HEK293T (cell line): ENCODE measurements around the gene ZBTB20.

Source experiments
- CTCF ChIA-PET: fragments of 350-600 bp; formaldehyde crosslinking; extraction: SDS; loops from one replicate; lab custom pipeline; 2021; ENCODE audit warnings: antibody characterized with exemption, inconsistent platforms; lab: Yijun Ruan, JAX
- POLR2A ChIA-PET: fragments of 350-600 bp; formaldehyde crosslinking; extraction: SDS; loops from one replicate; lab custom pipeline; 2020; ENCODE audit warnings: antibody characterized with exemption, inconsistent platforms; lab: Yijun Ruan, JAX
- DNase-seq: peaks from one replicate; pipeline ENCODE4 v3.0.0; 2012; ENCODE audit warnings: mixed read lengths; ENCODE audit errors: extremely low spot score
- ARNT ChIP-seq: fragments of 450-650 bp; IDR thresholded peaks from 2 replicates; pipeline ENCODE4 v1.6.1; 2017; ENCODE audit warnings: mild to moderate bottlenecking
- BHLHE40 ChIP-seq: fragments of 450-650 bp; IDR thresholded peaks from 2 replicates; pipeline ENCODE4 v1.6.1; 2016; ENCODE audit warnings: mild to moderate bottlenecking, moderate library complexity, borderline replicate concordance
- CTBP1 ChIP-seq: fragments of 450-650 bp; IDR thresholded peaks from 2 replicates; pipeline ENCODE4 v1.6.1; 2016; ENCODE audit warnings: borderline replicate concordance
- ELF4 ChIP-seq: fragments of 450-650 bp; IDR thresholded peaks from 2 replicates; pipeline ENCODE4 v1.6.1; 2017; ENCODE audit warnings: antibody characterized with exemption
- FOXA1 ChIP-seq: fragments of 450-650 bp; IDR thresholded peaks from 2 replicates; pipeline ENCODE4 v1.6.1; 2016; ENCODE audit warnings: mild to moderate bottlenecking
- FOXK2 ChIP-seq: fragments of 450-650 bp; IDR thresholded peaks from 2 replicates; pipeline ENCODE4 v1.6.1; 2016; ENCODE audit warnings: mild to moderate bottlenecking
- FOXM1 ChIP-seq: fragments of 450-650 bp; IDR thresholded peaks from 2 replicates; pipeline ENCODE4 v1.6.1; 2017; ENCODE audit warnings: mild to moderate bottlenecking, borderline replicate concordance
- HDGF ChIP-seq: fragments of 450-650 bp; IDR thresholded peaks from 2 replicates; pipeline ENCODE4 v1.6.1; 2017; ENCODE audit warnings: antibody characterized with exemption, borderline replicate concordance
- L3MBTL2 ChIP-seq: fragments of 450-650 bp; conservative IDR thresholded peaks from 2 replicates; pipeline ENCODE4 v1.6.1; 2016; ENCODE audit warnings: mild to moderate bottlenecking
- LEF1 ChIP-seq: fragments of 450-650 bp; IDR thresholded peaks from 2 replicates; pipeline ENCODE4 v1.6.1; 2017; ENCODE audit warnings: mild to moderate bottlenecking, borderline replicate concordance
- NFRKB ChIP-seq: fragments of 450-650 bp; IDR thresholded peaks from 2 replicates; pipeline ENCODE4 v1.6.1; 2016; ENCODE audit warnings: mild to moderate bottlenecking, moderate library complexity
- SP1 ChIP-seq: fragments of 450-650 bp; IDR thresholded peaks from 2 replicates; pipeline ENCODE4 v1.6.1; 2017
- SUZ12 ChIP-seq: fragments of 450-650 bp; IDR thresholded peaks from 2 replicates; pipeline ENCODE4 v1.6.1; 2016; ENCODE audit warnings: mild to moderate bottlenecking
- TARDBP ChIP-seq: fragments of 450-650 bp; IDR thresholded peaks from 2 replicates; pipeline ENCODE4 v1.6.1; 2016
- ZNF384 ChIP-seq: fragments of 450-650 bp; IDR thresholded peaks from 2 replicates; pipeline ENCODE4 v1.6.1; 2016
- TF ChIP-seq, protein P1 (sequence below): fragments of 450-650 bp; IDR thresholded peaks from 2 replicates; pipeline ENCODE4 v1.6.1; 2016

ZBTB20 gene

DNA sequence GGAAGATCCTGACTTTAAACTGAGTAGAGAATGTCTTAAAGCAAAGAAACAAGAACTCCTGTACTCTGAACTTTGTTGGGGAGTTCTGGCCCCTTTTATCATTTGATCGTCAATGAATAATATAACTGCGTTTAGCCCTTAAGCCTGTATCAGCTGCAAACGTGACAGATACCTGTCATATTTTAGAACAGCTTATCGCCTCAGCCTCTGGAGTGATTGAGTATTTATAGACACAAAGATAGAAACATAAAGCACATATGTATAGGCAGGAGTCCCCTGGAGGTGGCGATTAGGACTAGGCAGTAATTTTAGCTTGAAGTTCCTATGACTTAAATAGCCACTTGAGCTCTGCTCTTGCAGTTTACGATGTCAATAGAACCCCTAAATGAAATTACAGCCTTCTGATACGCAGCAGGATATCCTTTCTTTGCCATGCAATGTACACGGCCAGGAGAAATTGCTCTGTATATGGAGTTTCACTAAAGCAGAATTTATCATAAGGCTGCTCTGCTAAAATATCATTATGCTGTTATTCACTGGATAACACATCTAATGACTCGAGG, 531.5 kb downstream of the ZBTB20 start:
- POLR2A ChIA-PET = no interaction called here

DNA sequence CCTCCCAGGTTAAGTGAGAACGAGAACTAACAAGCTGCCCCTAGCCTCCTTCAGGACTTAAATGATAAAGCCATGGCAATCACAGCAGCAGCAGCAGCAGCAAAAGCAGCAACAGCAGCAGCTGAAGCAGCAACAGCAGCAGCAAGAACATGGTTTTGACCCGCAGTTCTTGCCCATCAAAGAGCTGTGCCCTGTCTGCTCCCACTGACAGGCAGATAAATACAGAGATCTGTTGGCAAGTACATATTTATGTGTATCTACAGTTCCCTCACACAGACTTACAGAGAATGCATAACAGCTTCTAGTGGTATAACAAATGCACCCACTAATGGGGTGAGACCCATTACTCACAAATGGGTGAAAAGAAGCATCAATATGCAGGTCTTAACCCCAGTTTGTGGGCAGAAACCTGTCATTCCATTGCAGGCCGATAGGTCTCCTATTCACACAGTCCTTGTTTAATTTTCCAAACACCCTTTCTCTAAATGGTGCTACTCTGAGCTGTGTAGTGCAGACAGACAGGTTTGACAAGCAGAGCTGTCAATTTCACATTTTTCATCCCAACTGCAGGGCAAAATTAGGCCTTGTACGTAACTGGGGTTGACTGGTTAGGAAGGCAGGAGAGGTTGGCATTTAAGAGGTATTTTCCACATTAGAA, 537.0 kb downstream of the ZBTB20 start:
- DNase-seq = no peak
- POLR2A ChIA-PET = no interaction called here
- CTCF ChIA-PET = no interaction called here

More for the DNA sequence above, 531.5 kb downstream of the ZBTB20 start:
- TF ChIP-seq SP1 (no peak), ELF4 (no peak), CTBP1 (no peak), TARDBP (no peak)
- TF ChIP-seq, protein P1, sequence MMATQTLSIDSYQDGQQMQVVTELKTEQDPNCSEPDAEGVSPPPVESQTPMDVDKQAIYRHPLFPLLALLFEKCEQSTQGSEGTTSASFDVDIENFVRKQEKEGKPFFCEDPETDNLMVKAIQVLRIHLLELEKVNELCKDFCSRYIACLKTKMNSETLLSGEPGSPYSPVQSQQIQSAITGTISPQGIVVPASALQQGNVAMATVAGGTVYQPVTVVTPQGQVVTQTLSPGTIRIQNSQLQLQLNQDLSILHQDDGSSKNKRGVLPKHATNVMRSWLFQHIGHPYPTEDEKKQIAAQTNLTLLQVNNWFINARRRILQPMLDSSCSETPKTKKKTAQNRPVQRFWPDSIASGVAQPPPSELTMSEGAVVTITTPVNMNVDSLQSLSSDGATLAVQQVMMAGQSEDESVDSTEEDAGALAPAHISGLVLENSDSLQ = no peak
- CTCF ChIA-PET = no interaction called here
- no peak for DNase-seq

DNA sequence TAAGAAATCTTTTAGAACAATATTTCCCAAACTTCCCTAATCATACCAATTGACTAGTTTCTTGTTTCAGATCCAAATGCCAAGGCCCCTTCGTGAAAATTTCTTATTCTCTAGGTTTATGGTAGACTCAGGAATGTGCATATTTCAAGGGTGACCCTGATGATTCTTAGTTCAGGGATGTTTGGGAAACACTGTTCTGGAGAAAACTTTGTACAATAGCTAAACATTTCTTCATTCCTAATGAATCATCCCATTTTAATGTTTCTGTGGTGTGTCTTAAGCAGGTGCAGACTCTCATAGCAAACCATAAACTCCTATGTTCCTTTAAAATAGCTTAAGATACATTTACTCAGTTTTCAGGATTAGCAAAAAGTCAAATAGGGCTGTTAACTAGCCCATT, 538.8 kb downstream of the ZBTB20 start:
- ChIA-PET POLR2A (no interaction called here), CTCF (interaction anchor here (0.6 kb wide), 1 partner anchor 13 kb away, joined by 3 read pairs; no protein-coding TSS in a partner anchor)
- DNase-seq = no peak
- TF ChIP-seq FOXM1 (no peak), HDGF (no peak), FOXA1 (no peak), NFRKB (no peak)

More for the DNA sequence above, 537.0 kb downstream of the ZBTB20 start:
- TF ChIP-seq ARNT = no peak
- TF ChIP-seq SP1 = no peak
- TF ChIP-seq HDGF = no peak

DNA sequence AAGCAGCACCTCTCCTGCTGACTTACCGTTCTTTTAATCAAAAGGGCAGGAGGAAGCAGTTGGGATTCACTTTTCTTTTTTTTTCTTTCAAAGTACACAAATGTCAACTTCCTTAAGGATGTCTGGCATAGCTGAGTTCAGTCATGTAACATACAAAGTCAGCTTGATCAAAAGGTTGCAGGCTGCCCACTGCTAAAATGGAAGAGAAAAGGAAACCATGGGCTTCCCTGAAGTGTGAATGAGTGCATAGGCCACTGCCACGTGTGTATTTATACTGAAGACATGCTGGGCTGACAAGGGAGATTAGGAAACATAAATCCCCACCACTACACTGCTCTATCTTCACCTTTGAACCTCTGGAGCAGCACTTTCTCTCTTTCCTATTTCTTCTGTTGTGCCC, 540.8 kb downstream of the ZBTB20 start:
- no peak for DNase-seq
- TF ChIP-seq ARNT = no peak
- no peak for TF ChIP-seq L3MBTL2
- TF ChIP-seq FOXK2 = no peak
- TF ChIP-seq, protein P1 = no peak
- TF ChIP-seq ZNF384 = no peak
- TF ChIP-seq FOXA1 = no peak
- TF ChIP-seq SP1 = no peak
- ChIA-PET POLR2A (no interaction called here), CTCF (no interaction called here)

DNA sequence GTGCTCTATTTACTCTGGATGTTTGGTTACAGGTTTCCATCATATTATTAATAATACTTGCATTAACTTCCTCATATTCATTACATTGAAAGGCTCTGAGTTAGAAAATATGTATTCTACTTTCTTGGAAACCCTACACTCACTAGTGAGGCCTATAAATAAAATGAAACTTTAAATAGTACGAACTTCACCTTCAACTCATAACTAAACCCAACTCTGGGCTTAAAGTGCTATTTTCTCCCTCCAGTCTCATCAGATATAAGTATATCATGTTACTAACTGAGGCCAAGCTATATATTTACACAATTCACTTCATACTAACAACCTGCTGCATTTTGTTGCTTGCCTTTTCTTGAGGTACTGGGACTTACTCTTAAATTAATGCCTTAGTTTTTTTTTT, 546.5 kb downstream of the ZBTB20 start:
- POLR2A ChIA-PET = no interaction called here
- DNase-seq = no peak
- TF ChIP-seq TARDBP = no peak
- no peak for TF ChIP-seq NFRKB
- TF ChIP-seq BHLHE40 = no peak
- no peak for TF ChIP-seq ELF4
- no peak for TF ChIP-seq ZNF384
- TF ChIP-seq SUZ12 = no peak
- TF ChIP-seq FOXK2 = no peak
- TF ChIP-seq LEF1 = no peak
- CTCF ChIA-PET = no interaction called here

DNA sequence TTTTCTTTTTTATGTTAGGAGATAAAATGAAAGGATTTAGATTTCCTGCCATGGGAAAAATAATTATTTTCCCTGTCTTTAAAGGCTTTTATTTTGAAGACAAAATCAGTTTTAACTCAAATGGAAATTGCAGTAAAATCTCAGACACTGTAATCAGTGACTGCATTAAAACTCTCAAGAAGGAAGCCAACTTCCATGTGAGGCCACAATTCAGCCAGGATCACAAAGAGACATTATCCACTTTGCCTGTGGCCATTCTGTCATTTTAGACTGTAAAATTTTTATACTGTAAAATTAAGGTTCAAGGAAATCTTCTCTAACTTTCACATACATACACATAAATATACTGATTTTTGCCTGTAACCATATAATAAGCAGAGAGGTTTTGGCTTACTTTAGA, 549.2 kb downstream of the ZBTB20 start:
- CTCF ChIA-PET = no interaction called here
- POLR2A ChIA-PET = no interaction called here
- DNase-seq = no peak
- TF ChIP-seq L3MBTL2 = no peak
- no peak for TF ChIP-seq CTBP1
- TF ChIP-seq TARDBP = no peak
- no peak for TF ChIP-seq FOXA1
- no peak for TF ChIP-seq FOXM1
- no peak for TF ChIP-seq ELF4

DNA sequence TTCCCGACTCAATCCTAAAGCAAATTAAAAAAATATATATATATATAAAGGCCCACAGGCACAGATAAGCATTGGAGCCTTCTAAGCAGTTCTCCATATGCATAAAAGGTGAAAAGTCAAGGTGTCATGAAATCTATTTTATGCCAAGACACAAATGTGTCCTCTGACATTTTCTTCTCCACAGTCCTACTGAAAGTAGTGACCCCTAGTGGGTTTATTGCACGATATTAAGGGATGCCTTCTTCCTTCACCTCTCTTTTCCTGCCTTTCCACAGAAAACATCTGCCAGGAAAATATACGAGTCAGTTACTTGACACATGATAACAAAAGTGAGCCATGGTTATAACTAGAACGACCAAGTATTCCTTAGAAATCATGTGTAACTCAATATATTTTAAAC, 550.1 kb downstream of the ZBTB20 start:
- no peak for DNase-seq
- CTCF ChIA-PET = no interaction called here
- no peak for TF ChIP-seq ELF4
- no peak for TF ChIP-seq FOXM1
- TF ChIP-seq ARNT = no peak
- POLR2A ChIA-PET = no interaction called here

DNA sequence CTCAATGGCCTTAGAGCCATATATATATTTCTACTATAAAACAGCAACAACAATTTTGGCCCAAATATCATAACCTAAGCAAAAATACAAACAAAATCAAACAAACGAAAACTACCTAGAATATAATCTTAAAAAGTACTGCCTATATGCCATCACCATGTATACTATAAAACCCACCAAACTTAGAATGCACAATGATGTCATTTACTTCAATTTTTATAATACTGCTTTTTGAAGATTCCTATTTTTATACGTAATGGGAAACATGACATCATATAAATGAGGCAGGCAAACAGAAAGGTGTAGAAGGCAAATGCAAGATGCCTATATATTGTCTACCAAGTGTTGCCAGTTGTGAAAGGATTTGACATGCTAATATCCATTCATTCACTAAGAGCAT, 550.9 kb downstream of the ZBTB20 start:
- DNase-seq = no peak
- ChIA-PET POLR2A (no interaction called here), CTCF (no interaction called here)
- no peak for TF ChIP-seq ZNF384
